Testis (tissue), 2 donors: ENCODE data around the gene NFIX.

Source experiments
- POLR2A ChIP-seq: fragments of 450-650 bp; IDR thresholded peaks from one replicate; pipeline ENCODE4 v1.6.1; 2017; ENCODE audit warnings: antibody characterized with exemption, mild to moderate bottlenecking, moderate library complexity
- TF ChIP-seq, protein P1 (sequence below), 3 experiments: fragments of 450-650 bp in 2 of 3; fragments of 200-600 bp in 1 of 3; sonication (generic) in 1 of 3; IDR thresholded peaks; one replicate each; pipeline ENCODE4 v1.5.1; 2016 to 2019; ENCODE audit warnings: antibody characterized with exemption in 3 of 3, mild to moderate bottlenecking in 2 of 3, moderate library complexity in 1 of 3

DNA sequence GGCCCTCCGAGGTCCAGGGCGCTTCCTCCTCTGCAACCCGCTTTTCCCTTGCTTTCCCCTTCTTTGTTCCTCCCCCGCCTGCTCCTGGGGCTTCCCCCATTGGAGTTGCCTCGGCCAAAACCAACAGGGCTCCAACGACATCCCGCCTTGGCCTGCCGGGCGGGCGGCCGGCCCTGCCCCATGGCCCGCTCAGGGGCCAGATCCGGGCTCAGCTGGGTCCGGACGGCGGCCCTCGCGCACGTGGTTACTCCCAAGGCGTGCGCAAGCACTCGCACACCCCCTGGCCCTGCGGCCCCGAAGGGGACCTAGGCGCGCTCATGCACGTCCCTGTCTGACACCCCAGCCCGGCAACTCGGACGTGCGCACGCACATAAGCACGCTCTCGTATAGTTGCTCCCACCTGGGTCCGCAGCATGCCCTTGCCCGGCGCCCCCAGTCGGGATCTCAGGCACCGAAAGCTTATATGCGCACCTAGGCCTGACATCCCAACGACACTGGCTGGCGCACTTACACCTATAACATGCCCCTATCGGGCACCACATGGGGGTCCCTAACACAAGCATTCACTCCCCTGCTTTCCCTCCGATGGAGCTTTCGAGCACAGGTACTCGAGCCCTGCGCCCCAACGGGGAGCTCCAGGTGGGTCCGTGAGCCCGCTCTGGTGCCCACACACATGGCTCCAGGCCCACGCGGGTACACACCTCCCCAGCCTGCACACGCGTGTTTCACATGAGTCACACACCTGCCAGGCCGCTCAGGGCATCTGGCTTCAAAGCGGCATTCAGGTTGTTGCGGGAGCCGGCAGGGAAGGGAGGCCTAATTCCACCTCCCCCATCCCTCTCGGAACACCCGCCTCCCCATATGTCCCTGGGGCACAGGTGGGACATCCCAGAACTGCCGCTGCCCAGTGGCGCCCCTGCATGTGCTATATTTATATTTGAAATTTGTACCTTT, 15.0 kb downstream of the NFIX start:
- TF ChIP-seq, protein P1, sequence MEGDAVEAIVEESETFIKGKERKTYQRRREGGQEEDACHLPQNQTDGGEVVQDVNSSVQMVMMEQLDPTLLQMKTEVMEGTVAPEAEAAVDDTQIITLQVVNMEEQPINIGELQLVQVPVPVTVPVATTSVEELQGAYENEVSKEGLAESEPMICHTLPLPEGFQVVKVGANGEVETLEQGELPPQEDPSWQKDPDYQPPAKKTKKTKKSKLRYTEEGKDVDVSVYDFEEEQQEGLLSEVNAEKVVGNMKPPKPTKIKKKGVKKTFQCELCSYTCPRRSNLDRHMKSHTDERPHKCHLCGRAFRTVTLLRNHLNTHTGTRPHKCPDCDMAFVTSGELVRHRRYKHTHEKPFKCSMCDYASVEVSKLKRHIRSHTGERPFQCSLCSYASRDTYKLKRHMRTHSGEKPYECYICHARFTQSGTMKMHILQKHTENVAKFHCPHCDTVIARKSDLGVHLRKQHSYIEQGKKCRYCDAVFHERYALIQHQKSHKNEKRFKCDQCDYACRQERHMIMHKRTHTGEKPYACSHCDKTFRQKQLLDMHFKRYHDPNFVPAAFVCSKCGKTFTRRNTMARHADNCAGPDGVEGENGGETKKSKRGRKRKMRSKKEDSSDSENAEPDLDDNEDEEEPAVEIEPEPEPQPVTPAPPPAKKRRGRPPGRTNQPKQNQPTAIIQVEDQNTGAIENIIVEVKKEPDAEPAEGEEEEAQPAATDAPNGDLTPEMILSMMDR (IDR thresholded peaks at IDR 0.05): no peak
- no peak for TF ChIP-seq POLR2A
